Sigmoid colon (tissue), 7 donors: ENCODE results near the gene WRAP73. TPM values are rescaled to one million over a fixed set of nuclear protein-coding genes. Genes with fewer than 3 reads are reported as not detected.

Source experiments
- DNase-seq: peaks from one replicate; pipeline ENCODE4 v3.0.0-alpha.2; 2019
- H3K27ac ChIP-seq, 4 donors: fragments of 200-600 bp; sonication (generic); one replicate each; pipeline ENCODE4 v1.5.1; 2016 to 2019; ENCODE audit warnings: mild to moderate bottlenecking in 1 of 4
- H3K27me3 ChIP-seq, 3 donors: fragments of 200-600 bp; sonication (generic); one replicate each; pipeline ENCODE4 v1.5.1; 2019; ENCODE audit warnings: mild to moderate bottlenecking in 1 of 3
- H3K36me3 ChIP-seq, 4 donors: fragments of 200-600 bp; sonication (generic); one replicate each; pipeline ENCODE4 v1.5.1; 2016 to 2019
- H3K4me1 ChIP-seq, 4 donors: fragments of 200-600 bp; sonication (generic); one replicate each; pipeline ENCODE4 v1.5.1; 2017 to 2019
- H3K4me3 ChIP-seq, 4 donors: fragments of 200-600 bp; sonication (generic); one replicate each; pipeline ENCODE4 v1.5.1; 2017 to 2019; ENCODE audit warnings: mild to moderate bottlenecking in 2 of 4, moderate library complexity in 1 of 4
- H3K9me3 ChIP-seq, 4 donors: fragments of 200-600 bp in 3 of 4; sonication (generic) in 3 of 4; one replicate each; pipeline versions ENCODE4 v1.5.1 to v1.6.1; 2013 to 2019
- CTCF ChIP-seq, 4 experiments: fragments of 450-650 bp in 3 of 4; fragments of 200-600 bp in 1 of 4; IDR thresholded peaks; one replicate each; pipeline ENCODE4 v1.5.1; 2016 to 2019; ENCODE audit warnings: antibody characterized with exemption in 4 of 4, mild to moderate bottlenecking in 3 of 4, moderate library complexity in 2 of 4
- EP300 ChIP-seq, 4 donors: sonication (generic); formaldehyde crosslinking; IDR thresholded peaks; one replicate each; pipeline ENCODE4 v1.6.1; 2017; ENCODE audit warnings: antibody characterized with exemption in 4 of 4
- POLR2A ChIP-seq, 2 donors: fragments of 450-650 bp; IDR thresholded peaks; one replicate each; pipeline ENCODE4 v1.6.1; 2016; ENCODE audit warnings: antibody characterized with exemption in 2 of 2, mild to moderate bottlenecking in 2 of 2, moderate library complexity in 2 of 2
- POLR2AphosphoS5 ChIP-seq, 4 donors: sonication (generic); formaldehyde crosslinking; IDR thresholded peaks; one replicate each; pipeline ENCODE4 v1.6.1; 2017; ENCODE audit warnings: antibody characterized with exemption in 4 of 4
- whole genome bisulfite sequencing, 2 donors: extraction: QIAGEN DNeasy Blood & Tissue Kit; methylation state at CpG; one replicate each; pipeline ENCODE4 v1.1.7; 2013; 5-methylcytosine and 5-hydroxymethylcytosine counted together
- intact Hi-C: fragments of 100-400 bp; cut with DNase I; formaldehyde crosslinking; loops from one replicate; pipeline ENCODE4 v1.15.1; 2023
- polyA plus RNA-seq, 3 donors: library from polyadenylated mRNA; stranded (reverse); fragments of 200-250 nt; gene quantifications; one replicate each; pipeline ENCODE4 v1.2.3, GENCODE V29; 2013
- total RNA-seq, 4 donors: library from RNA; depleted of rRNA; stranded (reverse); fragments of >200 nt; gene quantifications; one replicate each; pipeline ENCODE4 v1.1.0, GENCODE V29; 2016
- donor health status: healthy with polysubstance abuse.
- donor health status: Bipolar disorder and iron deficiency.
- donor health status: healthy.

Gene WRAP73
- total and polyA plus RNA-seq, 7 donors = 11.4 to 24.2 (median 17.2) TPM

GRCh38 chr1:3679098-3679555 lies 29.2 kb upstream of the WRAP73 start:
- WGBS, 2 donors = 37 to 87% methylated on average over 18 of the region's 18 CpGs
- DNase-seq = no peak
- H3K27me3 ChIP-seq = peaks cover 0 to 25% (median 17%) of the 10 kb centered on the region in 3 donors
- no peak overlapping the region for H3K27ac ChIP-seq
- no peaks in the 10 kb centered on the region for H3K9me3 ChIP-seq
- intact Hi-C loops = no loop called here
- no peaks in the 10 kb centered on the region for H3K36me3 ChIP-seq
- no peak overlapping the region for H3K4me3 ChIP-seq
- TF ChIP-seq POLR2A (IDR thresholded peaks at IDR 0.05) (no peak), POLR2AphosphoS5 (IDR thresholded peaks at IDR 0.05) (no peak), EP300 (IDR thresholded peaks at IDR 0.05) (no peak), CTCF (IDR thresholded peaks at IDR 0.05) (no peak)
- peaks cover 0 to 4% (median under 1%) of the 10 kb centered on the region in 4 donors for H3K4me1 ChIP-seq

- TF ChIP-seq POLR2AphosphoS5 (IDR thresholded peaks at IDR 0.05) = no peak
- TF ChIP-seq EP300 (IDR thresholded peaks at IDR 0.05) = no peak
- TF ChIP-seq POLR2A (IDR thresholded peaks at IDR 0.05) = no peak
- TF ChIP-seq CTCF (IDR thresholded peaks at IDR 0.05) = no peak
- no peak for DNase-seq
- Histone ChIP-seq H3K27ac (no peak overlapping the region), H3K27me3 (peaks cover 0 to 25% (median 16%) of the 10 kb centered on the region in 3 donors), H3K4me1 (no peaks in the 10 kb centered on the region), H3K9me3 (no peaks in the 10 kb centered on the region), H3K36me3 (no peaks in the 10 kb centered on the region), H3K4me3 (no peak overlapping the region)
- WGBS, 2 donors = 62 to 68% methylated on average over 21 of the region's 21 CpGs
- intact Hi-C loops = no loop called here
Measured at GRCh38 chr1:3678361-3679097, 28.6 kb upstream of the WRAP73 start.

- Histone ChIP-seq H3K4me3 (no peak overlapping the region), H3K27ac (no peak overlapping the region), H3K4me1 (no peaks in the 10 kb centered on the region), H3K27me3 (peaks cover 7 to 30% (median 22%) of the 10 kb centered on the region in 3 donors), H3K36me3 (no peaks in the 10 kb centered on the region), H3K9me3 (no peaks in the 10 kb centered on the region)
- DNase-seq = no peak
- intact Hi-C loops = no loop called here
- TF ChIP-seq CTCF (IDR thresholded peaks at IDR 0.05) = no peak
- TF ChIP-seq POLR2A (IDR thresholded peaks at IDR 0.05) = no peak
- TF ChIP-seq POLR2AphosphoS5 (IDR thresholded peaks at IDR 0.05) = no peak
- TF ChIP-seq EP300 (IDR thresholded peaks at IDR 0.05) = no peak
- 53% methylated on average over 5 of the region's 5 CpGs for WGBS, 2 donors
Measured at GRCh38 chr1:3677484-3677883, 27.6 kb upstream of the WRAP73 start.

- intact Hi-C loops = no loop called here
- H3K36me3 ChIP-seq = no peaks in the 10 kb centered on the region
- WGBS, 2 donors = 61 to 62% methylated on average over 22 of the region's 22 CpGs
- H3K27me3 ChIP-seq = peaks cover 7 to 36% (median 26%) of the 10 kb centered on the region in 3 donors
- no peaks in the 10 kb centered on the region for H3K9me3 ChIP-seq
- TF ChIP-seq POLR2AphosphoS5 (IDR thresholded peaks at IDR 0.05) = no peak
- no peak for TF ChIP-seq EP300 (IDR thresholded peaks at IDR 0.05)
- TF ChIP-seq CTCF (IDR thresholded peaks at IDR 0.05) = no peak
- TF ChIP-seq POLR2A (IDR thresholded peaks at IDR 0.05) = no peak
- DNase-seq = no peak
- no peak overlapping the region for H3K27ac ChIP-seq
- H3K4me1 ChIP-seq = no peaks in the 10 kb centered on the region
- H3K4me3 ChIP-seq = no peak overlapping the region
Measured at GRCh38 chr1:3676581-3677470, 26.9 kb upstream of the WRAP73 start.
